B cell (primary cell): ENCODE data around the gene INTS6L. TPM values are rescaled to one million over a fixed set of nuclear protein-coding genes. Genes with fewer than 3 reads are reported as not detected.

Experiments
- ATAC-seq: fragments of 200-7000 bp; cut with Tn5 transposase; one replicate; pipeline ENCODE4 v1.10.0; 2021; ENCODE audit warnings: low read depth, mild to moderate bottlenecking, moderate number of reproducible peaks, moderate library complexity
- CTCF ChIA-PET: fragments of 350-600 bp; sonication (Branson Sonifier 250); formaldehyde crosslinking; loops from one replicate; lab custom pipeline; 2021; ENCODE audit warnings: antibody characterized with exemption, inconsistent platforms; lab: Charles Lee
- POLR2A ChIA-PET: fragments of 350-600 bp; sonication (Branson Sonifier 250); formaldehyde crosslinking; loops from one replicate; lab custom pipeline; 2021; ENCODE audit warnings: antibody characterized with exemption; lab: Charles Lee
- DNase-seq: peaks from one replicate; pipeline ENCODE4 v3.0.0; 2013
- H2AFZ ChIP-seq: 2 replicates; pipeline ENCODE4 v1.6.1; 2012; ENCODE audit warnings: mild to moderate bottlenecking, low read depth, low read length; ENCODE audit not compliant: insufficient read depth, poor library complexity, severe bottlenecking
- H3K27ac ChIP-seq, 2 donors: 1 replicate in 1 of 2; 2 replicates in 1 of 2; pipeline ENCODE4 v1.5.1; 2012 to 2013; ENCODE audit warnings: low read length in 2 of 2, mild to moderate bottlenecking in 2 of 2, moderate library complexity in 1 of 2
- H3K27me3 ChIP-seq, 4 experiments: fragments of 200-600 bp in 1 of 4; sonication (generic) in 1 of 4; replicated peaks in 1 of 4; 1 replicate in 2 of 4; 2 replicates in 2 of 4; pipeline versions ENCODE4 v1.6.1 to v1.7.0; 2013 to 2016; ENCODE audit warnings: low read length in 3 of 4, mild to moderate bottlenecking in 2 of 4, mixed read lengths in 1 of 4, moderate library complexity in 1 of 4; ENCODE audit not compliant: insufficient read depth in 4 of 4, control insufficient read depth in 3 of 4; ENCODE audit errors: control extremely low read depth in 1 of 4
- H3K36me3 ChIP-seq, 2 experiments: replicated peaks in 1 of 2; 1 replicate in 1 of 2; 2 replicates in 1 of 2; pipeline versions ENCODE4 v1.6.1 to v1.7.1; 2013; ENCODE audit warnings: low read length in 1 of 2; ENCODE audit not compliant: insufficient read depth in 2 of 2, control insufficient read depth in 1 of 2; ENCODE audit errors: control extremely low read depth in 1 of 2, extremely low read depth in 1 of 2
- H3K4me1 ChIP-seq, 2 donors: fragments of 200-600 bp in 1 of 2; sonication (generic) in 1 of 2; 1 replicate in 1 of 2; 2 replicates in 1 of 2; pipeline versions ENCODE4 v1.5.1 to v1.6.1; 2013 to 2017; ENCODE audit warnings: low read length in 2 of 2; ENCODE audit not compliant: control insufficient read depth in 2 of 2, insufficient read depth in 2 of 2
- H3K4me2 ChIP-seq: replicated peaks from 2 replicates; pipeline ENCODE3; 2012; ENCODE audit warnings: mild to moderate bottlenecking, low read depth, low read length; ENCODE audit not compliant: poor library complexity, severe bottlenecking
- H3K4me3 ChIP-seq, 5 experiments: fragments of 200-600 bp in 1 of 5; sonication (generic) in 1 of 5; 1 replicate in 3 of 5; 2 replicates in 2 of 5; pipeline versions ENCODE4 v1.5.1 to v1.7.0; 2011 to 2016; ENCODE audit warnings: low read length in 4 of 5, mild to moderate bottlenecking in 4 of 5, low read depth in 2 of 5, control low read depth in 1 of 5, moderate library complexity in 1 of 5; ENCODE audit not compliant: insufficient read depth in 1 of 5; ENCODE audit errors: control extremely low read depth in 1 of 5, extremely low read depth in 1 of 5
- H3K79me2 ChIP-seq: fragments of 200-600 bp; sonication (generic); one replicate; pipeline ENCODE4 v1.6.0; 2016; ENCODE audit warnings: low read length; ENCODE audit not compliant: control insufficient read depth, insufficient read depth
- H3K9ac ChIP-seq: fragments of 200-600 bp; sonication (generic); 2 replicates; pipeline ENCODE4 v1.6.1; 2017; ENCODE audit warnings: mild to moderate bottlenecking, low read length, moderate library complexity
- H3K9me3 ChIP-seq, 3 donors: one replicate each; pipeline versions ENCODE4 v1.6.1 to v1.7.1; 2013; ENCODE audit warnings: low read length in 2 of 3; ENCODE audit not compliant: control insufficient read depth in 2 of 3, insufficient read depth in 1 of 3; ENCODE audit errors: control extremely low read depth in 1 of 3
- H4K20me1 ChIP-seq: 2 replicates; pipeline ENCODE4 v1.6.0; 2012; ENCODE audit warnings: mild to moderate bottlenecking, low read length; ENCODE audit not compliant: insufficient read depth, control insufficient read depth, poor library complexity, severe bottlenecking
- H3K27ac Mint-ChIP-seq: one replicate; pipeline ENCODE4 v1.8.0; 2021; ENCODE audit warnings: mixed read lengths
- H3K27me3 Mint-ChIP-seq: one replicate; pipeline ENCODE4 v1.8.0; 2021; ENCODE audit warnings: mixed read lengths
- H3K4me1 Mint-ChIP-seq: one replicate; pipeline ENCODE4 v1.8.0; 2021; ENCODE audit warnings: mixed read lengths
- H3K4me3 Mint-ChIP-seq: one replicate; pipeline ENCODE4 v1.8.0; 2021; ENCODE audit warnings: mixed read lengths
- H3K9me3 Mint-ChIP-seq: one replicate; pipeline ENCODE4 v1.8.0; 2022; ENCODE audit warnings: mixed read lengths; ENCODE audit not compliant: insufficient read depth
- EZH2 ChIP-seq: IDR thresholded peaks from 2 replicates; pipeline ENCODE4 v1.6.1; 2012; ENCODE audit warnings: borderline replicate concordance, low read depth, mild to moderate bottlenecking, moderate library complexity, low read length; ENCODE audit not compliant: insufficient read depth, poor library complexity, severe bottlenecking
- WGBS: methylation state at CpG from one replicate; pipeline ENCODE4 v1.1.5; 2013; ENCODE audit warnings: missing lambda C conversion rate; ENCODE audit not compliant: insufficient coverage; 5-methylcytosine and 5-hydroxymethylcytosine counted together
- intact Hi-C: fragments of 100-400 bp; cut with micrococcal nuclease; formaldehyde crosslinking; loops from one replicate; pipeline ENCODE4 v1.10.0; 2022
- polyA plus RNA-seq: library from polyadenylated mRNA; depleted of rRNA; stranded (reverse); fragments of >200 nt; gene quantifications from 2 replicates; pipeline ENCODE4 v1.2.3, GENCODE V29; 2012
- total RNA-seq, 2 donors: library from RNA; stranded (reverse); fragments of 120-200 nt in 1 of 2; gene quantifications; 1 replicate in 1 of 2; 2 replicates in 1 of 2; pipeline versions ENCODE4 v1.2.3 to v1.2.4, GENCODE V29; 2013 to 2022
- TF ChIP-seq, protein P1 (sequence below): fragments of 200-600 bp; IDR thresholded peaks from one replicate; pipeline ENCODE4 v1.8.0; 2022; ENCODE audit warnings: antibody characterized with exemption, mild to moderate bottlenecking

Gene INTS6L
- total and polyA plus RNA-seq, 2 donors (not counting 1 experiment from before 2014, with no cell fraction given): 45.0 to 46.2 TPM

DNA sequence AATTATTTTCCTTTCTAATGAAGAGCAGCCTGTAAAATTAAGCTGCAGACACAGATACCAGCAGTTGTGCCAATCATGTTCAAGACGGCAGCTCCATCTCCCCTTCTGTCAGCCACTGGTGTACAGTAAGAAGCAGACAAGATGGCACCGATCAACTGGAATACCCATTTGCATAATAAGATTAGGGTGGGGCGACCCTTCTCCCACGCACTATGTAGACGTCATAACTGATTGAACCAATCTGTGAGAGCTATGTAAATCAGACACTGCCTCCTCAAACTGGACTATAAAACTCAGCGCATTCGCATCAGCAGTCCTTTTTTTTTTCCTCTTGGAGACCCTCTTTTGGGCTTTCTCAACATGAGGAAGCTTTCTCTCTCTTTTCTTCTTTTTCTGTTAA is 40.4 kb upstream of the INTS6L start:
- Mint-ChIP-seq H3K4me3 (no peak overlapping the region), H3K4me1 (no peaks in the 10 kb centered on the region), H3K27me3 (peaks cover 7% of the 10 kb centered on the region), H3K27ac (no peak overlapping the region), H3K9me3 (no peaks in the 10 kb centered on the region)
- no peak for DNase-seq
- no peak overlapping the region for H3K4me2 ChIP-seq
- H4K20me1 ChIP-seq: no peaks in the 10 kb centered on the region
- no peaks in the 10 kb centered on the region for H3K4me1 ChIP-seq
- H3K4me3 ChIP-seq: no peak overlapping the region
- TF ChIP-seq, protein P1, sequence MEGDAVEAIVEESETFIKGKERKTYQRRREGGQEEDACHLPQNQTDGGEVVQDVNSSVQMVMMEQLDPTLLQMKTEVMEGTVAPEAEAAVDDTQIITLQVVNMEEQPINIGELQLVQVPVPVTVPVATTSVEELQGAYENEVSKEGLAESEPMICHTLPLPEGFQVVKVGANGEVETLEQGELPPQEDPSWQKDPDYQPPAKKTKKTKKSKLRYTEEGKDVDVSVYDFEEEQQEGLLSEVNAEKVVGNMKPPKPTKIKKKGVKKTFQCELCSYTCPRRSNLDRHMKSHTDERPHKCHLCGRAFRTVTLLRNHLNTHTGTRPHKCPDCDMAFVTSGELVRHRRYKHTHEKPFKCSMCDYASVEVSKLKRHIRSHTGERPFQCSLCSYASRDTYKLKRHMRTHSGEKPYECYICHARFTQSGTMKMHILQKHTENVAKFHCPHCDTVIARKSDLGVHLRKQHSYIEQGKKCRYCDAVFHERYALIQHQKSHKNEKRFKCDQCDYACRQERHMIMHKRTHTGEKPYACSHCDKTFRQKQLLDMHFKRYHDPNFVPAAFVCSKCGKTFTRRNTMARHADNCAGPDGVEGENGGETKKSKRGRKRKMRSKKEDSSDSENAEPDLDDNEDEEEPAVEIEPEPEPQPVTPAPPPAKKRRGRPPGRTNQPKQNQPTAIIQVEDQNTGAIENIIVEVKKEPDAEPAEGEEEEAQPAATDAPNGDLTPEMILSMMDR: no peak
- no peak for TF ChIP-seq EZH2
- 80% methylated on average over 4 of the region's 7 CpGs for WGBS
- no peak overlapping the region for H3K27ac ChIP-seq
- no peak overlapping the region for H3K9ac ChIP-seq
- H3K79me2 ChIP-seq: no peaks in the 10 kb centered on the region
- no peak overlapping the region for H2AFZ ChIP-seq
- H3K27me3 ChIP-seq: no peaks in the 10 kb centered on the region
- no peaks in the 10 kb centered on the region for H3K9me3 ChIP-seq
- H3K36me3 ChIP-seq: no peaks in the 10 kb centered on the region
- ChIA-PET CTCF (no interaction called here), POLR2A (no interaction called here)
- intact Hi-C loops: no loop called here
- ATAC-seq: no peak

DNA sequence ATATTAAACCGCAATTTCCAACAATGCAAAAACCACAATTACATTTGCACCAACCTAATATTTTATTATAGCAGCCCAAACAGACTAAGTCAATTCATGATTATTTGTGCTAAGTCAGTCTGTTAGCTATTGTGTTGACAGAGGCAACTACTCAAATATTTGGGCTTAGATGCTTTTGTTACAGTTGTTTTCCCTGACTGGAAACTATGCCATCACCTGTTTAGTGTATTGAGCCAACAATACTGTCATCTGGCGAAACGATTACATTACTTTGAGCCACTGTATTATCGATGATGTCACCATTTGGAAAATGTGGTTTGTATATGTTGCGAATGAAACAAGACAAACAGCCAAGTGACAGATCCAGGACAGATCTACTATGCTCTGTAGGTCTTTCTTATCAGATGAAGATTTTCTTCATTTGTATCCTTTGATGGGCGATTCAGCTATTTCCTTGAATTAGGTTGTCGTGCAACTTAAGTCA is 38.7 kb upstream of the INTS6L start:
- H3K4me2 ChIP-seq: no peak overlapping the region
- no peak overlapping the region for H2AFZ ChIP-seq
- no peak for DNase-seq
- TF ChIP-seq EZH2: no peak
- TF ChIP-seq, protein P1: no peak
- no peaks in the 10 kb centered on the region for H3K9me3 ChIP-seq
- H3K4me3 Mint-ChIP-seq: no peak overlapping the region
- H3K27ac Mint-ChIP-seq: no peak overlapping the region
- H3K9ac ChIP-seq: no peak overlapping the region
- H3K27ac ChIP-seq: no peak overlapping the region
- H3K4me1 ChIP-seq: no peaks in the 10 kb centered on the region
- H3K27me3 ChIP-seq: no peaks in the 10 kb centered on the region
- POLR2A ChIA-PET: no interaction called here
- H3K79me2 ChIP-seq: no peaks in the 10 kb centered on the region
- peaks cover 4% of the 10 kb centered on the region for H3K27me3 Mint-ChIP-seq
- H3K36me3 ChIP-seq: no peaks in the 10 kb centered on the region
- no peaks in the 10 kb centered on the region for H4K20me1 ChIP-seq
- no peak for ATAC-seq
- CTCF ChIA-PET: no interaction called here
- H3K9me3 Mint-ChIP-seq: no peaks in the 10 kb centered on the region
- no peaks in the 10 kb centered on the region for H3K4me1 Mint-ChIP-seq
- no CpG with 5 or more reads among the region's 7 CpGs for WGBS
- intact Hi-C loops: loop anchor here (2.0 kb wide), 1 partner anchor 215 kb away; no protein-coding TSS in a partner anchor
- no peak overlapping the region for H3K4me3 ChIP-seq
